Measurements from ENCODE around the gene MACROD2. TPM values are rescaled to one million over a fixed set of nuclear protein-coding genes. Genes with fewer than 3 reads are reported as not detected.

MACROD2 gene
- total and polyA plus RNA-seq, 2 experiments from 2014 or later, result 2.8 to 4.3 TPM

DNA sequence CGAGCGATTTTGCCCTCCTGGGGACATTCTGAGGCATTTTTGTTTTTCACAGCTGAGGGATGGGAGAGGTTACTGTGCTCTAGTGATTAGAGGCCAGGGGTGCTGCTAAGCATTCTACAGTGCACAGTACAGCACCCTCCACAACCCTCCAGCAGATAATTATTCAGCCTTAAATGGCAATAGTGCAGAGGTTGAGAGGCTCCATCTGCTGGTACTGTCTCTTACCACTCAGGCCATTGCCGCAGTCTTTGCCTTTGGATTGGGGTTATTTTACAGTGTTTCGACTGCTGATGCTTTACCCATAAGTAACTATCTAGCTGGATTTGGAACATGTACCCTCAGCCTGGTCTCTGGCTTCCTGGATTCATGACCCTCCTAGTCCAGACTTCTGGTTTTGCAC lies 1872.6 kb downstream of the MACROD2 start:
- TF ChIP-seq, protein P1, sequence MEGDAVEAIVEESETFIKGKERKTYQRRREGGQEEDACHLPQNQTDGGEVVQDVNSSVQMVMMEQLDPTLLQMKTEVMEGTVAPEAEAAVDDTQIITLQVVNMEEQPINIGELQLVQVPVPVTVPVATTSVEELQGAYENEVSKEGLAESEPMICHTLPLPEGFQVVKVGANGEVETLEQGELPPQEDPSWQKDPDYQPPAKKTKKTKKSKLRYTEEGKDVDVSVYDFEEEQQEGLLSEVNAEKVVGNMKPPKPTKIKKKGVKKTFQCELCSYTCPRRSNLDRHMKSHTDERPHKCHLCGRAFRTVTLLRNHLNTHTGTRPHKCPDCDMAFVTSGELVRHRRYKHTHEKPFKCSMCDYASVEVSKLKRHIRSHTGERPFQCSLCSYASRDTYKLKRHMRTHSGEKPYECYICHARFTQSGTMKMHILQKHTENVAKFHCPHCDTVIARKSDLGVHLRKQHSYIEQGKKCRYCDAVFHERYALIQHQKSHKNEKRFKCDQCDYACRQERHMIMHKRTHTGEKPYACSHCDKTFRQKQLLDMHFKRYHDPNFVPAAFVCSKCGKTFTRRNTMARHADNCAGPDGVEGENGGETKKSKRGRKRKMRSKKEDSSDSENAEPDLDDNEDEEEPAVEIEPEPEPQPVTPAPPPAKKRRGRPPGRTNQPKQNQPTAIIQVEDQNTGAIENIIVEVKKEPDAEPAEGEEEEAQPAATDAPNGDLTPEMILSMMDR (conservative IDR thresholded peaks at IDR 0.05; ENCODE audit: low read depth in 2 of 2), result peak; percentile 53 to 79
- no peak for TF ChIP-seq NANOG (IDR thresholded peaks at IDR 0.05; ENCODE audit: borderline replicate concordance)
- no peak for TF ChIP-seq STAT1 (IDR thresholded peaks at IDR 0.05; ENCODE audit: unreplicated experiment)
- ATAC-seq (peak; percentile 82), DNase-seq (ENCODE audit: low spot score) (peak; percentile 27)
- Mint-ChIP-seq H3K36me3 (ENCODE audit: low read depth) (no peaks in the 10 kb centered on the region), H3K4me3 (no peak overlapping the region), H3K4me1 (peaks cover 8% of the 10 kb centered on the region; the same call in 2 of the 3 replicates), H3K27ac (no peak overlapping the region), H3K9me3 (peaks cover 7% of the 10 kb centered on the region; the same call in 2 of the 3 replicates), H3K27me3 (ENCODE audit: insufficient read depth, low read depth, poor library complexity) (no peaks in the 10 kb centered on the region)
- Histone ChIP-seq H3K27ac (ENCODE audit: low read depth) (no peak overlapping the region), H3K4me2 (no peak overlapping the region), H3K9me2 (ENCODE audit: insufficient read depth) (no peaks in the 10 kb centered on the region), H3K4me1 (ENCODE audit: insufficient read depth) (no peaks in the 10 kb centered on the region), H3K36me3 (ENCODE audit: insufficient read depth) (no peaks in the 10 kb centered on the region), H3K4me3 (no peak overlapping the region), H2AFZ (0 out of 2 replicates have a peak overlapping the region, but pooled peaks have one; percentile 16), H3K79me2 (replicated peaks; ENCODE audit: insufficient read depth) (no peaks in the 10 kb centered on the region), H4K20me1 (replicated peaks; ENCODE audit: insufficient read depth) (no peaks in the 10 kb centered on the region), H3F3A (replicated peaks; ENCODE audit: low read depth) (no peaks in the 10 kb centered on the region), H3K27me3 (ENCODE audit: insufficient read depth) (no peaks in the 10 kb centered on the region)

DNA sequence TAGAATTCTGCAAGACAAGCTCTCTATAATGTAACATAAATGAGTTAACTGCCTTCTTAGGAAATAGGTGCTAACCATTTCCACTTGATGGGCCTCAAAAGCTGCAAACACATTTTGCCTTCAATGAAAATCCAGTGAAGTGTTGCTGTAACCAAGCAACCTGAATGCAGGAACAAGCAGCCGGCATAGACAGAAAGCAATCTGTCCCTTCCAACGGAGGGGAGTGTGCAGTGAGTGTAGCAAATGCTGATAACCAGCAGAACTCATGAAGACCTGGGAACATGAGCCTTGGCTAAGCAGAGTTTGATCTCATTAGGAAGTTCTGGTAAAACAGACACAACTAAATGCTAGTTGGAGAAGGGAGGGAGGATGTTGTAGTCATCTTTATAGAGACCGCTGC lies 1880.1 kb downstream of the MACROD2 start:
- no peak overlapping the region for H3K4me2 ChIP-seq
- H3K4me3 ChIP-seq, result no peak overlapping the region
- peaks cover 11% of the 10 kb centered on the region for H3K9me3 Mint-ChIP-seq
- H3K27ac ChIP-seq (ENCODE audit: low read depth), result no peak overlapping the region
- H3K9me2 ChIP-seq (ENCODE audit: insufficient read depth), result no peaks in the 10 kb centered on the region
- H3K4me1 Mint-ChIP-seq, result no peaks in the 10 kb centered on the region
- H3K36me3 Mint-ChIP-seq (ENCODE audit: low read depth), result no peaks in the 10 kb centered on the region; the same call in 2 of the 3 replicates
- no peaks in the 10 kb centered on the region for H3F3A ChIP-seq (replicated peaks; ENCODE audit: low read depth)
- H3K79me2 ChIP-seq (replicated peaks; ENCODE audit: insufficient read depth), result no peaks in the 10 kb centered on the region
- no peaks in the 10 kb centered on the region; the same call in 1 of the 2 replicates for H3K36me3 ChIP-seq (ENCODE audit: insufficient read depth)
- no peaks in the 10 kb centered on the region for H3K27me3 ChIP-seq (ENCODE audit: insufficient read depth)
- no peaks in the 10 kb centered on the region for H4K20me1 ChIP-seq (replicated peaks; ENCODE audit: insufficient read depth)
- no peaks in the 10 kb centered on the region for H3K4me1 ChIP-seq (ENCODE audit: insufficient read depth)
- H3K4me3 Mint-ChIP-seq, result no peak overlapping the region
- ATAC-seq (no peak), DNase-seq (ENCODE audit: low spot score) (no peak)
- no peak for TF ChIP-seq ZNF331 (CRISPR knock-in tag; IDR thresholded peaks at IDR 0.05; ENCODE audit: low read depth)
- peaks cover 2% of the 10 kb centered on the region for H3K27me3 Mint-ChIP-seq (ENCODE audit: insufficient read depth, low read depth, poor library complexity)
- no peak overlapping the region for H2AFZ ChIP-seq
- no peak overlapping the region for H3K27ac Mint-ChIP-seq

DNA sequence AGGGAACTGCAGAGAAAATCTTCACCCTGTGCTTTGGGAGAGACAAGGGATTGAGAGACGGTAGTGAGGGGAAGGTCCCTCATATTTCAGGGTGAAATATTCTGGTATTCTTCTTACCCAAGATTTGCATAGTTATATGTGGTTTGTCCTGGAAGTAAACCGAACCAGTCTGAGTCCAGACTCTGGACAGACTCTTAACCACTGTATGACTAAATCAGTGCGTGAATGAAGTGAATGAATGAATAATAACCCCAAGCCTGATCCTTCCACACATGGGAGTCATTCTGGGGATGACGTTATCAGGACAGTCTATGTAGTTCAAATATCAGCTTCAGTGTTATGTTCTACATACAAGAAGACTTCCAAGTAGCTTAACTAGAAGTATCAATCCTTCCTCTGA lies 1887.2 kb downstream of the MACROD2 start:
- H3K27me3 ChIP-seq (ENCODE audit: insufficient read depth), result no peaks in the 10 kb centered on the region
- no peaks in the 10 kb centered on the region for H3K79me2 ChIP-seq (replicated peaks; ENCODE audit: insufficient read depth)
- H3K9me3 Mint-ChIP-seq, result peaks cover 21% of the 10 kb centered on the region
- H3K27ac ChIP-seq (ENCODE audit: low read depth), result no peak overlapping the region
- no peak overlapping the region for H3K4me2 ChIP-seq
- peaks cover 3% of the 10 kb centered on the region; the same call in 1 of the 2 replicates for H3K9me2 ChIP-seq (ENCODE audit: insufficient read depth)
- no peaks in the 10 kb centered on the region for H4K20me1 ChIP-seq (replicated peaks; ENCODE audit: insufficient read depth)
- H3K36me3 Mint-ChIP-seq (ENCODE audit: low read depth), result peaks cover 3% of the 10 kb centered on the region; the same call in 2 of the 3 replicates
- no peaks in the 10 kb centered on the region; the same call in 1 of the 2 replicates for H3K4me1 ChIP-seq (ENCODE audit: insufficient read depth)
- H3K4me3 Mint-ChIP-seq, result no peak overlapping the region
- no peak overlapping the region for H2AFZ ChIP-seq
- DNase-seq (ENCODE audit: low spot score) (no peak), ATAC-seq (no peak)
- no peak overlapping the region for H3K27ac Mint-ChIP-seq
- H3K4me1 Mint-ChIP-seq, result peaks cover 11% of the 10 kb centered on the region
- no peaks in the 10 kb centered on the region for H3F3A ChIP-seq (replicated peaks; ENCODE audit: low read depth)
- peaks cover 2% of the 10 kb centered on the region for H3K27me3 Mint-ChIP-seq (ENCODE audit: insufficient read depth, low read depth, poor library complexity)
- no peak overlapping the region for H3K4me3 ChIP-seq
- no peaks in the 10 kb centered on the region for H3K36me3 ChIP-seq (ENCODE audit: insufficient read depth)
- no peak for TF ChIP-seq EZH2 (IDR thresholded peaks at IDR 0.05; ENCODE audit: low read depth, unreplicated experiment)
- TF ChIP-seq, protein P2, sequence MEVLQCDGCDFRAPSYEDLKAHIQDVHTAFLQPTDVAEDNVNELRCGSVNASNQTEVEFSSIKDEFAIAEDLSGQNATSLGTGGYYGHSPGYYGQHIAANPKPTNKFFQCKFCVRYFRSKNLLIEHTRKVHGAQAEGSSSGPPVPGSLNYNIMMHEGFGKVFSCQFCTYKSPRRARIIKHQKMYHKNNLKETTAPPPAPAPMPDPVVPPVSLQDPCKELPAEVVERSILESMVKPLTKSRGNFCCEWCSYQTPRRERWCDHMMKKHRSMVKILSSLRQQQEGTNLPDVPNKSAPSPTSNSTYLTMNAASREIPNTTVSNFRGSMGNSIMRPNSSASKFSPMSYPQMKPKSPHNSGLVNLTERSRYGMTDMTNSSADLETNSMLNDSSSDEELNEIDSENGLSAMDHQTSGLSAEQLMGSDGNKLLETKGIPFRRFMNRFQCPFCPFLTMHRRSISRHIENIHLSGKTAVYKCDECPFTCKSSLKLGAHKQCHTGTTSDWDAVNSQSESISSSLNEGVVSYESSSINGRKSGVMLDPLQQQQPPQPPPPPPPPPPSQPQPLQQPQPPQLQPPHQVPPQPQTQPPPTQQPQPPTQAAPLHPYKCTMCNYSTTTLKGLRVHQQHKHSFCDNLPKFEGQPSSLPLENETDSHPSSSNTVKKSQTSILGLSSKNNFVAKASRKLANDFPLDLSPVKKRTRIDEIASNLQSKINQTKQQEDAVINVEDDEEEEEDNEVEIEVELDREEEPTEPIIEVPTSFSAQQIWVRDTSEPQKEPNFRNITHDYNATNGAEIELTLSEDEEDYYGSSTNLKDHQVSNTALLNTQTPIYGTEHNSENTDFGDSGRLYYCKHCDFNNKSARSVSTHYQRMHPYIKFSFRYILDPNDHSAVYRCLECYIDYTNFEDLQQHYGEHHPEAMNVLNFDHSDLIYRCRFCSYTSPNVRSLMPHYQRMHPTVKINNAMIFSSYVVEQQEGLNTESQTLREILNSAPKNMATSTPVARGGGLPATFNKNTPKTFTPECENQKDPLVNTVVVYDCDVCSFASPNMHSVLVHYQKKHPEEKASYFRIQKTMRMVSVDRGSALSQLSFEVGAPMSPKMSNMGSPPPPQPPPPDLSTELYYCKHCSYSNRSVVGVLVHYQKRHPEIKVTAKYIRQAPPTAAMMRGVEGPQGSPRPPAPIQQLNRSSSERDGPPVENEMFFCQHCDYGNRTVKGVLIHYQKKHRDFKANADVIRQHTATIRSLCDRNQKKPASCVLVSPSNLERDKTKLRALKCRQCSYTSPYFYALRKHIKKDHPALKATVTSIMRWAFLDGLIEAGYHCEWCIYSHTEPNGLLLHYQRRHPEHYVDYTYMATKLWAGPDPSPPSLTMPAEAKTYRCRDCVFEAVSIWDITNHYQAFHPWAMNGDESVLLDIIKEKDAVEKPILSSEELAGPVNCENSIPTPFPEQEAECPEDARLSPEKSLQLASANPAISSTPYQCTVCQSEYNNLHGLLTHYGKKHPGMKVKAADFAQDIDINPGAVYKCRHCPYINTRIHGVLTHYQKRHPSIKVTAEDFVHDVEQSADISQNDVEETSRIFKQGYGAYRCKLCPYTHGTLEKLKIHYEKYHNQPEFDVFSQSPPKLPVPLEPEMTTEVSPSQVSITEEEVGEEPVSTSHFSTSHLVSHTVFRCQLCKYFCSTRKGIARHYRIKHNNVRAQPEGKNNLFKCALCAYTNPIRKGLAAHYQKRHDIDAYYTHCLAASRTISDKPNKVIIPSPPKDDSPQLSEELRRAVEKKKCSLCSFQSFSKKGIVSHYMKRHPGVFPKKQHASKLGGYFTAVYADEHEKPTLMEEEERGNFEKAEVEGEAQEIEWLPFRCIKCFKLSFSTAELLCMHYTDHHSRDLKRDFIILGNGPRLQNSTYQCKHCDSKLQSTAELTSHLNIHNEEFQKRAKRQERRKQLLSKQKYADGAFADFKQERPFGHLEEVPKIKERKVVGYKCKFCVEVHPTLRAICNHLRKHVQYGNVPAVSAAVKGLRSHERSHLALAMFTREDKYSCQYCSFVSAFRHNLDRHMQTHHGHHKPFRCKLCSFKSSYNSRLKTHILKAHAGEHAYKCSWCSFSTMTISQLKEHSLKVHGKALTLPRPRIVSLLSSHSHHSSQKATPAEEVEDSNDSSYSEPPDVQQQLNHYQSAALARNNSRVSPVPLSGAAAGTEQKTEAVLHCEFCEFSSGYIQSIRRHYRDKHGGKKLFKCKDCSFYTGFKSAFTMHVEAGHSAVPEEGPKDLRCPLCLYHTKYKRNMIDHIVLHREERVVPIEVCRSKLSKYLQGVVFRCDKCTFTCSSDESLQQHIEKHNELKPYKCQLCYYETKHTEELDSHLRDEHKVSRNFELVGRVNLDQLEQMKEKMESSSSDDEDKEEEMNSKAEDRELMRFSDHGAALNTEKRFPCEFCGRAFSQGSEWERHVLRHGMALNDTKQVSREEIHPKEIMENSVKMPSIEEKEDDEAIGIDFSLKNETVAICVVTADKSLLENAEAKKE (CRISPR knock-in tag; IDR thresholded peaks at IDR 0.05), result no peak
- no peak for TF ChIP-seq STAT1 (IDR thresholded peaks at IDR 0.05; ENCODE audit: unreplicated experiment)
- TF ChIP-seq, protein P3, sequence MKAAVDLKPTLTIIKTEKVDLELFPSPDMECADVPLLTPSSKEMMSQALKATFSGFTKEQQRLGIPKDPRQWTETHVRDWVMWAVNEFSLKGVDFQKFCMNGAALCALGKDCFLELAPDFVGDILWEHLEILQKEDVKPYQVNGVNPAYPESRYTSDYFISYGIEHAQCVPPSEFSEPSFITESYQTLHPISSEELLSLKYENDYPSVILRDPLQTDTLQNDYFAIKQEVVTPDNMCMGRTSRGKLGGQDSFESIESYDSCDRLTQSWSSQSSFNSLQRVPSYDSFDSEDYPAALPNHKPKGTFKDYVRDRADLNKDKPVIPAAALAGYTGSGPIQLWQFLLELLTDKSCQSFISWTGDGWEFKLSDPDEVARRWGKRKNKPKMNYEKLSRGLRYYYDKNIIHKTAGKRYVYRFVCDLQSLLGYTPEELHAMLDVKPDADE (IDR thresholded peaks at IDR 0.05), result no peak
- no peak for TF ChIP-seq JUNB (IDR thresholded peaks at IDR 0.05; ENCODE audit: unreplicated experiment)
- TF ChIP-seq ZNF331 (CRISPR knock-in tag; IDR thresholded peaks at IDR 0.05; ENCODE audit: low read depth), result no peak

All from GM23338 (cell line).